Measurements from ENCODE around the gene MAP3K5. TPM values are rescaled to one million over a fixed set of nuclear protein-coding genes. Genes with fewer than 3 reads are reported as not detected.
A peak's percentile ranks its signal among the peaks of the same experiment; 100 is the strongest.
"Not testable (repeated sequence)": the region's sequence is repeated elsewhere in the genome, so short reads cannot be mapped to it uniquely, and the experiment has no call there.

The MAP3K5 gene
- total RNA-seq, 2 experiments from 2014 or later = 15.0 to 15.1 TPM

- no peaks in the 10 kb centered on the region for H3K27me3 Mint-ChIP-seq (ENCODE audit: low read depth)
- DNase-seq (peak; percentile 65), ATAC-seq (peak; percentile 14)
- H3K9me3 Mint-ChIP-seq (ENCODE audit: insufficient read depth) = no peaks in the 10 kb centered on the region
- H3K4me3 Mint-ChIP-seq = peak overlapping the region; percentile 96
- CTCF ChIA-PET = interaction anchor here (0.6 to 9.6 kb wide), 81 partner anchors 9 to 504 kb away, joined by 3 to 496 read pairs (median 6); partner anchors contain the start of genes BCLAF1, PEX7 and SLC35D3
- H3K4me1 Mint-ChIP-seq (ENCODE audit: low read depth) = peaks cover 40% of the 10 kb centered on the region
- H3K27ac Mint-ChIP-seq = peak overlapping the region; percentile 81
- peaks cover 28% of the 10 kb centered on the region for H3K36me3 Mint-ChIP-seq (ENCODE audit: low read depth)
- POLR2A ChIA-PET = interaction anchor here (0.7 to 3.4 kb wide), 20 partner anchors 11 to 501 kb away, joined by 3 to 43 read pairs (median 4); partner anchors contain the start of gene BCLAF1
Observed at GRCh38 chr6:136791296-136792094, 782 bp downstream of the MAP3K5 start.

GRCh38 chr6:136790411-136791295 is 1.6 kb downstream of the MAP3K5 start:
- CTCF ChIA-PET = interaction anchor here (0.7 to 9.6 kb wide), 11 partner anchors 8 to 500 kb away, joined by 3 to 496 read pairs (median 32); partner anchors contain the start of gene PEX7
- Mint-ChIP-seq H3K27ac (peak overlapping the region; percentile 81), H3K9me3 (ENCODE audit: insufficient read depth) (no peaks in the 10 kb centered on the region), H3K4me3 (peak overlapping the region; percentile 96), H3K27me3 (ENCODE audit: low read depth) (no peaks in the 10 kb centered on the region), H3K4me1 (ENCODE audit: low read depth) (peaks cover 48% of the 10 kb centered on the region), H3K36me3 (ENCODE audit: low read depth) (peaks cover 32% of the 10 kb centered on the region)
- no peak for DNase-seq
- no peak for ATAC-seq
- POLR2A ChIA-PET = interaction anchor here (0.6 to 3.4 kb wide), 5 partner anchors 27 to 500 kb away, joined by 3 to 29 read pairs (median 3); no protein-coding TSS in a partner anchor

- H3K27me3 Mint-ChIP-seq (ENCODE audit: low read depth); H3K27ac Mint-ChIP-seq; DNase-seq; ATAC-seq; POLR2A ChIA-PET; H3K9me3 Mint-ChIP-seq (ENCODE audit: insufficient read depth): not testable (repeated sequence)
- Mint-ChIP-seq H3K36me3 (ENCODE audit: low read depth) (peaks cover 44% of the 10 kb centered on the region), H3K4me1 (ENCODE audit: low read depth) (peaks cover 60% of the 10 kb centered on the region), H3K4me3 (peak overlapping the region; percentile 28)
- CTCF ChIA-PET = interaction anchor here (3.7 to 9.6 kb wide), 3 partner anchors 16 to 145 kb away, joined by 40 to 496 read pairs (median 98); no protein-coding TSS in a partner anchor
Observed at GRCh38 chr6:136789440-136789839, 2.8 kb downstream of the MAP3K5 start.

GRCh38 chr6:136788069-136788902 is 4.0 kb downstream of the MAP3K5 start:
- H3K4me1 Mint-ChIP-seq (ENCODE audit: low read depth) = peaks cover 69% of the 10 kb centered on the region
- H3K27ac Mint-ChIP-seq = peak overlapping the region; percentile 54
- no peaks in the 10 kb centered on the region for H3K27me3 Mint-ChIP-seq (ENCODE audit: low read depth)
- ATAC-seq (no peak), DNase-seq (no peak)
- CTCF ChIA-PET = interaction anchor here (1.0 to 9.6 kb wide), 3 partner anchors 25 to 144 kb away, joined by 3 to 496 read pairs (median 13); no protein-coding TSS in a partner anchor
- POLR2A ChIA-PET = interaction anchor here (1.3 kb wide), 1 partner anchor 141 kb away, joined by 3 read pairs; no protein-coding TSS in a partner anchor
- peak overlapping the region; percentile 35 for H3K4me3 Mint-ChIP-seq
- no peaks in the 10 kb centered on the region for H3K9me3 Mint-ChIP-seq (ENCODE audit: insufficient read depth)
- H3K36me3 Mint-ChIP-seq (ENCODE audit: low read depth) = peaks cover 55% of the 10 kb centered on the region

GRCh38 chr6:136787726-136788068 is 4.6 kb downstream of the MAP3K5 start:
- POLR2A ChIA-PET = interaction anchor here (1.3 kb wide), 1 partner anchor 140 kb away, joined by 3 read pairs; no protein-coding TSS in a partner anchor
- DNase-seq (no peak), ATAC-seq (no peak)
- Mint-ChIP-seq H3K4me1 (ENCODE audit: low read depth) (peaks cover 72% of the 10 kb centered on the region), H3K36me3 (ENCODE audit: low read depth) (peaks cover 58% of the 10 kb centered on the region), H3K27me3 (ENCODE audit: low read depth) (no peaks in the 10 kb centered on the region), H3K4me3 (peak overlapping the region; percentile 35), H3K27ac (no peak overlapping the region), H3K9me3 (ENCODE audit: insufficient read depth) (no peaks in the 10 kb centered on the region)
- CTCF ChIA-PET = interaction anchor here (1.0 to 9.6 kb wide), 3 partner anchors 24 to 143 kb away, joined by 3 to 496 read pairs (median 13); no protein-coding TSS in a partner anchor

- no peak overlapping the region for H3K27ac Mint-ChIP-seq
- ChIA-PET CTCF (interaction anchor here (0.8 to 9.6 kb wide), 3 partner anchors 23 to 142 kb away, joined by 3 to 496 read pairs (median 13); no protein-coding TSS in a partner anchor), POLR2A (interaction anchor here (1.3 to 1.5 kb wide), 2 partner anchors 24 to 139 kb away, joined by 3 read pairs; no protein-coding TSS in a partner anchor)
- H3K4me1 Mint-ChIP-seq (ENCODE audit: low read depth) = peaks cover 77% of the 10 kb centered on the region
- H3K27me3 Mint-ChIP-seq (ENCODE audit: low read depth) = no peaks in the 10 kb centered on the region
- H3K9me3 Mint-ChIP-seq (ENCODE audit: insufficient read depth) = no peaks in the 10 kb centered on the region
- peaks cover 64% of the 10 kb centered on the region for H3K36me3 Mint-ChIP-seq (ENCODE audit: low read depth)
- H3K4me3 Mint-ChIP-seq = no peak overlapping the region
- DNase-seq (no peak), ATAC-seq (no peak)
Observed at GRCh38 chr6:136786658-136787057, 5.6 kb downstream of the MAP3K5 start.

GRCh38 chr6:136784910-136785746 is 7.1 kb downstream of the MAP3K5 start:
- Mint-ChIP-seq H3K36me3 (ENCODE audit: low read depth) (peaks cover 60% of the 10 kb centered on the region), H3K27me3 (ENCODE audit: low read depth) (no peaks in the 10 kb centered on the region), H3K9me3 (ENCODE audit: insufficient read depth) (no peaks in the 10 kb centered on the region), H3K4me3 (peak overlapping the region; percentile 53), H3K27ac (peak overlapping the region; percentile 89), H3K4me1 (ENCODE audit: low read depth) (peaks cover 73% of the 10 kb centered on the region)
- DNase-seq (peak; percentile 59), ATAC-seq (peak; percentile 60)
- CTCF ChIA-PET = interaction anchor here (0.9 to 9.6 kb wide), 4 partner anchors 21 to 141 kb away, joined by 3 to 496 read pairs (median 4); no protein-coding TSS in a partner anchor
- POLR2A ChIA-PET = no interaction called here

- CTCF ChIA-PET = interaction anchor here (0.7 to 9.6 kb wide), 5 partner anchors 7 to 421 kb away, joined by 3 to 496 read pairs (median 3); partner anchors contain the start of gene MAP3K5
- H3K36me3 Mint-ChIP-seq (ENCODE audit: low read depth) = peaks cover 57% of the 10 kb centered on the region
- no peaks in the 10 kb centered on the region for H3K9me3 Mint-ChIP-seq (ENCODE audit: insufficient read depth)
- H3K4me1 Mint-ChIP-seq (ENCODE audit: low read depth) = peaks cover 73% of the 10 kb centered on the region
- DNase-seq (no peak), ATAC-seq (no peak)
- no peaks in the 10 kb centered on the region for H3K27me3 Mint-ChIP-seq (ENCODE audit: low read depth)
- POLR2A ChIA-PET = interaction anchor here (0.8 to 1.0 kb wide), 2 partner anchors 8 to 20 kb away, joined by 4 to 5 read pairs; partner anchors contain the start of gene MAP3K5
- peak overlapping the region; percentile 77 for H3K27ac Mint-ChIP-seq
- peak overlapping the region; percentile 51 for H3K4me3 Mint-ChIP-seq
Observed at GRCh38 chr6:136784271-136784664, 8.0 kb downstream of the MAP3K5 start.

GRCh38 chr6:136783495-136784270 is 8.6 kb downstream of the MAP3K5 start:
- Mint-ChIP-seq H3K36me3 (ENCODE audit: low read depth) (peaks cover 54% of the 10 kb centered on the region), H3K4me1 (ENCODE audit: low read depth) (peaks cover 69% of the 10 kb centered on the region), H3K27ac (peak overlapping the region; percentile 77), H3K4me3 (peak overlapping the region; percentile 51), H3K9me3 (ENCODE audit: insufficient read depth) (no peaks in the 10 kb centered on the region), H3K27me3 (ENCODE audit: low read depth) (no peaks in the 10 kb centered on the region)
- DNase-seq (peak; percentile 26), ATAC-seq (peak; percentile 69)
- CTCF ChIA-PET = interaction anchor here (0.7 to 9.6 kb wide), 5 partner anchors 8 to 420 kb away, joined by 3 to 496 read pairs (median 3); partner anchors contain the start of gene MAP3K5
- POLR2A ChIA-PET = interaction anchor here (0.8 to 1.0 kb wide), 2 partner anchors 9 to 19 kb away, joined by 4 to 5 read pairs; partner anchors contain the start of gene MAP3K5
